Stimulated activated CD8-positive, alpha-beta memory T cell treated with anti-CD3 and anti-CD28 coated beads, Interleukin-15, amount 100 ng/mL, for 24 hours (primary cell): ENCODE measurements around the gene RASA4.
A peak's percentile ranks its signal among the peaks of the same experiment; 100 is the strongest.
"Not testable (repeated sequence)": the region's sequence is repeated elsewhere in the genome, so short reads cannot be mapped to it uniquely, and the experiment has no call there.

Source experiments
- DNase-seq: peaks from one replicate; pipeline ENCODE4 v3.0.0-alpha.2; 2020; ENCODE audit warnings: low read depth

RASA4 gene

GRCh38 chr7:102604431-102605145 lies 12.0 kb downstream of the RASA4 start:
- not testable (repeated sequence) for DNase-seq

DNA sequence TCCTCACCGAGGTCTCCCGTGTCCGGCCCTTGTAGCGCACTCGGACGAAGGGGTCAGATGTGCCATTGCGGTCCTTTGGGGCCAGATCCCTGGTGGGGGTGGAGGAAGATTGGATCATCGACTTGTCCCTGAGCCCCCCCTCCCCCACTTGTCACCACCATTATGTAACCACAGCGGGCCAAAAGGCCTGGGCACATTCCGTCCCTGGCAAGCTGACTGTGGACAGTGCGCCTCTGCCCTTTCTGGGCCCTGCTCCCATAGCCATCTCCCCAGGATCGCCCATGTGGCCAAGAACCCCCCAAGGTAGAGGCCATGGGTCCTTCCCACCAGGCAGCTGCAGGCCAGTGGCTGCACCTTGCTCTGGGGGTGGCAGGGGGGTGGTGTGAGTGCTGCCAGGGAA lies 14.2 kb downstream of the RASA4 start:
- DNase-seq: not testable (repeated sequence)

DNA sequence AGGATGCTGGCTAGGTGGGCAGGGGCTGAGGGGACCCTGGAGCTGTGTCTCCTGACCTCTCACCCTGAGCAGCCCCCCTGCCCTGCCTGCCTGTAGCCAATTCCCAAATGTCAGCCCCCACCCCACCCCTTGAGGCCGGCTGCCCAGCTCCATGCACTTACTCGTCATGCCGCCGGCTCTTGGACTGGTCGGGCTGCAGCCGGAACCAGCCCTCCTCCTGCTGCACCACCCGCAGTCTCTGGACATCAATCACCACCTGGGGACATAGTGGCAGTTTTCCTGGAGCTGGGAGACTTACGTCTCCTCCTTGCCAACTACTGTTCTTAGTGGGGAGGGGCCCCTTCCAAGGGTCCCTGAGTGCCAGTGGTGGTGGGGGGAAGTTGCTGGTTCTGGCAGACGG lies 16.9 kb downstream of the RASA4 start:
- not testable (repeated sequence) for DNase-seq

GRCh38 chr7:102596036-102596435 lies 20.5 kb downstream of the RASA4 start:
- DNase-seq: not testable (repeated sequence)

- DNase-seq: not testable (repeated sequence)
These were observed 22.8 kb downstream of the RASA4 start for GRCh38 chr7:102593637-102594334.

- DNase-seq: not testable (repeated sequence)
These were observed 24.0 kb downstream of the RASA4 start for GRCh38 chr7:102592477-102593019.

GRCh38 chr7:102589857-102590256 lies 26.7 kb downstream of the RASA4 start:
- not testable (repeated sequence) for DNase-seq

DNA sequence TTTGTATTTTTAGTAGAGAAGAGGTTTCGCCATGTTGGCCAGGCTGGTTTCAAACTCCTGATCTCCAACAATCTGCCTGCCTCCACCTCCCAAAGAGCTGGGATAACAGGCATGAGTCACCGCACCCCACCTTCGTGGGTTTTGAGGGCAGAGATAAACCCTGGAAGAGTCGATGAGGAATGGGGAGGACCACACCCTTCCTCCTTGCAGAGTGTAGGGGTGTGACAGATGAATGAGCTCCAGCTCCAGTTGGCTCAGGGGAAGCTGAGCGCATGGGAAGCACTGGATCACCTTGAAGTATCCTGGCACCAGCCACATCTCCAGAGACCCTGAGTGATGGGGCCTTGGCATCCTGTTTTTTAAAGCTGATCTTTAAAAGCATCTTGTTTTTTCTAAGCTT lies 33.1 kb downstream of the RASA4 start:
- not testable (repeated sequence) for DNase-seq

GRCh38 chr7:102581722-102582121 lies 34.8 kb downstream of the RASA4 start:
- DNase-seq: not testable (repeated sequence)

DNA sequence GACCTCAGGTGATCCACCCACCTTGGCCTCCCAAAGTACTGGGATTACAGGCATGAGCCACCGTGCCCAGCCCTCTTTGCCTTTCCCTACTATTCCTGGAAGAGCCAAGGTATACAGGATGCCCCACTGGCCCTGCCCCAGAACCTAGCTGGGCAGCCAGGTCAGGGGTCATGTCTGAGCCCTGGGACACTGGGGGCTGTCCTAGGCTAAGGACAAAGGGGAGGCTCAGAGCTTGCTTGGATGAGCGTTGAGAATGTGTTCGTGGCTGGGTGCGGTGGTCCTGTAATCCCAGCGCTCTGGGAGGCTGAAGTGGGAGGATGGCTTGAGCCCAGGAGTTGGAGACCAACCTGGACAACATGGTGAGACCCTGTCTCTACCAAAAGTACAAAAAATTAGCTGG lies 38.1 kb downstream of the RASA4 start:
- DNase-seq: not testable (repeated sequence)

GRCh38 chr7:102577315-102578240 lies 39.0 kb downstream of the RASA4 start:
- not testable (repeated sequence) for DNase-seq

GRCh38 chr7:102576363-102576762 lies 40.2 kb downstream of the RASA4 start:
- DNase-seq: not testable (repeated sequence)

DNA sequence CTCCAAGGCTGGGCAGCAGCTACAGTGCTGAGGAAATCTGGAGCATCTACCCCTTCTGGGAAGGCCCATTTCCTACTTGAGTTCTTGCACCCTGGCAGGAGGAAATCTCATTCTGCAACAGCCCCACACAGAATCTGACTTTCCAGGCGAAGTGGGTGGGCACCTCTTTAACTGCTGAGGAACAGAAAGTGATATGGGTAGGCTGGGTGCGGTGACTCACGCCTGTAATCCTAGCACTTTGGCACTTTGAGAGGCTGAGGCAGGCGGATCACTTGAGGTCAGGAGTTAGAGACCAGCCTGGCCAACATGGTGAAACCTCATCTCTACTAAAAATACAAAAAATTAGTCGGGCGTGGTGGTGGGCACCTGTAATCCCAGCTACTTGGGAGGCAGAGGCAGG lies 41.9 kb downstream of the RASA4 start:
- not testable (repeated sequence) for DNase-seq

DNA sequence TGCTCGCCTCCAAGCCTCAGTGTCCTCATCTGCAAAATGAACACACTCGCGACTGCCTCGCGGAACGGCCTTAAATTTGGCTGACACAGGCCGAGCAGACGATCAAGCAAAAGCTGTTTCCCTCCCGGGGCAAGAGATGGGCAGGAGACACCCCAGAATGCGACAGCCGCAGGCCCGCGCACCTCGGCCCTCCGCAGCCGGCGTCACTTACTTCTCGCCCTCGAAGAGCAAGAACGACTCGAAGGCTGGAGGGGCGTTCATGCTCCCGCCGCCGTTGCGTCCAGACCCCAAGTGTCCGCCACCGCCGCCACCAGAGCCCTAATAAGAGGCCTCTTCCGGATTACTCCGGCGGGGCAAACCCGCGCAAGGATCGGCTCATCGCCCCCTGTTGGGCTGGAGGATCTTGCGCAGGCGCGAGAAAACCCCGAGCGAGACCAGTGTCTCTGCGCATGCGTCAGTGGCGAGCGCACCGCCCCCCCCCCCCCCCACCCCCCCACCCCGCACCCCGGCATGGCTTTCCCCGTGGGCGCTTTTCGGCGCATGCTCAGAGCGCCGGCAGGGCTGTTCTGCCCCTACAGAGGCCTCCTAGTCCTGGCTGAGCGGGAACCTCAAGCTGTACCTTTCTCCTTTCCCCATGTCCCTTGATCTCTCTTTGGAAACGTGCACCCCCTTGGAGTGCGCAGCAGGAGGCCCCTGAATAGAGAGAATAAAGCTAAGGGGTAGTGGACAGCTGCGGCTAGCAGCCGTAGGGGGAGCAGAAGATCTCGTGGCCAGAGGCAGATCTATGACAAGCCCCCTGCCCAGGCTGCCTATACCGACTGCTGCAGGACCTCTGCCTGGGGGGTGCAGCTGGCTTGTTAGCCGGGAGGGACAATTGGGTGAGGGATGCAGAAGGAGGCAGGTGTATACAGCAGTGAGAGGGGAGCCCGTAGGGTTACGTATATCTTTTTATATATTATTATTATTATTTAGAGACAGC lies 44.0 kb downstream of the RASA4 start, which contains the start of gene POLR2J3:
Gene POLR2J3 (minus strand): TSS at position 323 of the 979 bp plus-strand sequence. CDS start 62 bp downstream, at position 261.
- peak; percentile 100 for DNase-seq

GRCh38 chr7:102568620-102569019 lies 47.9 kb downstream of the RASA4 start:
- not testable (repeated sequence) for DNase-seq

DNA sequence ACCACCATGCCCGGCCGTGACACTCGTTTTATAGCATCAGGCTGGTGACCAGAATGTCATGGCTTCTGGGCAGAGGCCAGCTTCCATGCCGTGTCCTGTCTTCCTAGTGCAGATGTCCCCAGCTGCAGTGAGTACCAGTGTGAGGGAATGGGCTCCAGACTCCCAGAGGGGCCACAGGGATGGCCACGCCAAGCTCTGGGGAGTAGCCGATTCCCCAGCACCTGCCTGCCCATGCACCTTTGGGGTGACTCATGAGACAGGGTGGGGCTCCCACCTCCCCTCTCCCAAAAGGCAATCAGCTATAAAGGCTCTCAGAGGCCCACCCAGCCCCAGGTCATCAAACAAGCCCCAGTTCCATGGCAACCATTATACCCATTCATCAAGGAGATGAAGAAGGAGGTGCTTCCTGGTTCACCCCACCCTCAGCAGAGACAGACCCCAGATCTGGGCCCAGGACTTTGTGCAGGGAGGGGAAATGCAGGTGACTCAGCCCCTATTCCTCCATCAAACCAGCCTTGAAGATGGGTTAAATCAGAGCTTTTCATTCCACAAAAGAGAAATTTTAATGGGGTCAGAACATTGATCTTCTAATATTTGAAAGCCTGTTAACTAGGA lies 65.6 kb downstream of the RASA4 start, which contains the start of gene SPDYE2:
Gene SPDYE2 (plus strand): TSS at position 419 of the 615 bp plus-strand sequence. CDS start 2,030 bp downstream, outside the sequence.
- not testable (repeated sequence) for DNase-seq

GRCh38 chr7:102546353-102546752 lies 70.2 kb downstream of the RASA4 start:
- not testable (repeated sequence) for DNase-seq

GRCh38 chr7:102545288-102545687 lies 71.3 kb downstream of the RASA4 start:
- not testable (repeated sequence) for DNase-seq

DNA sequence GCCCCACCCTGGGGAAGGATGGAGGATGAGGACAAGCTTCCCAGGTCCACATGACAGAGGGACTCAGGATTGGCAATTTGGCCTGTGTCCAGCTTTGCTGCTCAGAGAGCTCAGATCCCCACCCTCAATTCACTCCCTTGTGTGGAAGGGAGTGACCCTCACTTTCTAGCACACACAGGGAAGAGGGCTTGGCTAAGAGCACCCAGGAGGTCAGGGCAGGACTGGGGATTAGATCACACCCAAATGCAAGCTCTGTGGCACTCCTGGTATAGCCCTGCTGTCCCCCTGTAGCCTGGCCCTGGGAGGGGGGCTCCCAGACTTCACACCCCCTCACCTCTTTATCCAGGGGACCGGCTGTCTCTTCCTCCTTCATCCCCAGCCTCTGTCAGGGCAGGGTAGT lies 72.2 kb downstream of the RASA4 start:
- not testable (repeated sequence) for DNase-seq

GRCh38 chr7:102543596-102543995 lies 73.0 kb downstream of the RASA4 start, which contains the start of gene UPK3BL2:
Gene UPK3BL2, minus strand, starts transcription at chr7:102543696. Its CDS starts 60 bp downstream, at chr7:102543636.
- DNase-seq: not testable (repeated sequence)
